Islet of Langerhans (tissue), 1 donor: ENCODE data around the gene PTPRN.

Source experiments
- FAIRE-seq: peaks from one replicate; lab custom pipeline; 2011; peaks lifted over from hg19 to GRCh38; lab: Jason Lieb, UNC

The PTPRN gene

GRCh38 chr2:219243291-219243761 lies 65.9 kb downstream of the PTPRN start:
- FAIRE-seq = no peak
